ENCODE measurements around the gene TRIM34. TPM values are rescaled to one million over a fixed set of nuclear protein-coding genes. Genes with fewer than 3 reads are reported as not detected.

TRIM34 gene, protein sequence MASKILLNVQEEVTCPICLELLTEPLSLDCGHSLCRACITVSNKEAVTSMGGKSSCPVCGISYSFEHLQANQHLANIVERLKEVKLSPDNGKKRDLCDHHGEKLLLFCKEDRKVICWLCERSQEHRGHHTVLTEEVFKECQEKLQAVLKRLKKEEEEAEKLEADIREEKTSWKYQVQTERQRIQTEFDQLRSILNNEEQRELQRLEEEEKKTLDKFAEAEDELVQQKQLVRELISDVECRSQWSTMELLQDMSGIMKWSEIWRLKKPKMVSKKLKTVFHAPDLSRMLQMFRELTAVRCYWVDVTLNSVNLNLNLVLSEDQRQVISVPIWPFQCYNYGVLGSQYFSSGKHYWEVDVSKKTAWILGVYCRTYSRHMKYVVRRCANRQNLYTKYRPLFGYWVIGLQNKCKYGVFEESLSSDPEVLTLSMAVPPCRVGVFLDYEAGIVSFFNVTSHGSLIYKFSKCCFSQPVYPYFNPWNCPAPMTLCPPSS
- 11.3 and 13.1 TPM in 2 replicates for total RNA-seq

GRCh38 chr11:5624489-5625279, at the start of gene TRIM34:
Gene TRIM34, plus strand, starts transcription at chr11:5625001. Its CDS starts 7,331 bp downstream, at chr11:5632332.

GRCh38 chr11:5580577-5580976, 44.2 kb upstream of the TRIM34 start, which contains the start of gene OR52B6:
Gene OR52B6, plus strand, starts transcription at chr11:5580877. Its CDS starts 0 bp downstream, at chr11:5580877.

GRCh38 chr11:5596607-5597201, 28.1 kb upstream of the TRIM34 start, which contains the start of gene TRIM6:
Gene TRIM6, plus strand, starts transcription at chr11:5596637. Its CDS starts 261 bp downstream, at chr11:5596898.

DNA sequence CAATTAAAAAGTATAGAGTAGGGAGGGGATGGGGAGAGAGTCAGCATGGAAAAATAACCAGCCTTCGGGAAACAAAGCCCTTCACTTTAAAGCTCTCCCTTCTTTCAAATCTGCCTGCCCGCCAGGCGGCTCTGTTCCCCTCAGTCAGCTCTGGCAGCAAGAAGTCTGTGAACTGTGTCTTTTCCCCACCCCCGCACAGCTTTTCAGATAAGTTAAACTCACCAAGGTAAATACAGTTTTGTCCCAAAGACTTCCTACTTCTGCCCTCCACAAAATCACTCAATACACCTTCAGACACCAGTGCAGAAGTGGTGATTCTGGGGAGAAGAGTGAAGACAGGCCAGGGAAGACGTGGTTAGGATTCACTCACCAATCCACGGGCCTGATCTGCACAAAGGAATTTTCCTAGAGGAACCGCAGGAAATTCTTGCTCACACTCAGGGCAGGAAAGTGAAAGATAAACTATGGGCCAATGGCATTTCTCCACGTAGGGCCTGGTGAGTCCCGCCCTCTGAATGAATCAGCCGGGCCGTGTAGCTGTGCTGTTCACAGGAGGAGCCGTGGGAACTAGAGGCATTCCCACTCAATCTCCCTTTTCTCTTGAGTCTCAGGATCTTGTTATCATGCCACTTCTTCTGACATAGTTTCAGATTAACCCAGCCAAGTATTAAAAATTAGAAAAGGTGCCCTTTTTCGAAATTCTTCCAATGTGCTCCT, 60.0 kb downstream of the TRIM34 start, which contains the start of gene TRIM5:
TRIM5 (minus strand) TSS at position 429 of the 717 bp plus-strand sequence. CDS start 4,897 bp downstream, outside the sequence.

DNA sequence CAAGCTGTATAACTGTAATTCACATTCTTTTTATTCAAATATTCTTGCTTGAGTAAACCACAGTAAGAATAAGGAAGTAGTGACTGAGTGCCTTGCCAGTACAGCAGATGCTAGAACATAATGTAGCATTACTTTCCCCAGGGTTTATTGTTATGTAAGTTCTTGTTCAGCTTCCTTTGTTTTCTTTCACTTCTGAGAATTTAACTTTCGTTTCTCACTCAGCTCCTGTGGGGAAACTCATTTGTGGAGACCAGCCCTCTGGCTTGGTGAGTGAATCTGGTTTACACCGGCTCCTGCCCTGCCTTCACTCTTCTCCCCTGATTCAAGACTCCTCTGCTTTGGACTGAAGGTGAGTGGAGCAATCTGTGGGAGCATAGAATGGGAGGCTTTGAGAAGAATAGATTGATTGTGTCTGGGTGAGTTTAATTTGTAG, 64.8 kb downstream of the TRIM34 start, which contains the start of gene TRIM22:
TRIM22 (plus strand) TSS at position 240 of the 433 bp plus-strand sequence. CDS start 6,443 bp downstream, outside the sequence.

Other genes with a start within 250 kb of the TRIM34 start
- not detected in 2 replicates for gene OR51M1, start 241.2 kb upstream of the TRIM34 start, total RNA-seq
- not detected in 2 replicates for gene OR51Q1, start 202.9 kb upstream of the TRIM34 start, total RNA-seq
- gene OR51I1, start 183.5 kb upstream of the TRIM34 start, total RNA-seq = not detected in 2 replicates
- gene OR51I2, start 175.7 kb upstream of the TRIM34 start, total RNA-seq = not detected in 2 replicates
- not detected in 2 replicates for gene OR52D1, start 136.3 kb upstream of the TRIM34 start, total RNA-seq
- gene UBQLN3, start 115.0 kb upstream of the TRIM34 start, total RNA-seq = not detected in 2 replicates
- under 0.01 and 0.10 TPM in 2 replicates for gene UBQLNL, start 108.3 kb upstream of the TRIM34 start, total RNA-seq
- gene OR52H1, start 76.5 kb upstream of the TRIM34 start, total RNA-seq = 0.65 TPM in 1 of 2 replicates, not detected in the other
- not detected in 2 replicates for gene OR52B6, start 44.1 kb upstream of the TRIM34 start, total RNA-seq
- gene TRIM6, start 28.4 kb upstream of the TRIM34 start, total RNA-seq = 2.1 and 2.3 TPM in 2 replicates
- 81.9 and 89.2 TPM in 2 replicates for gene TRIM5, start 60.1 kb downstream of the TRIM34 start, total RNA-seq
- gene TRIM22, start 64.8 kb downstream of the TRIM34 start, total RNA-seq = 112 and 131 TPM in 2 replicates
- not detected in 2 replicates for gene OR56B1, start 111.4 kb downstream of the TRIM34 start, total RNA-seq
- not detected in 2 replicates for gene OR52N4, start 129.2 kb downstream of the TRIM34 start, total RNA-seq
- gene OR52N5, start 158.4 kb downstream of the TRIM34 start, total RNA-seq = not detected in 2 replicates
- gene OR52N1, start 166.3 kb downstream of the TRIM34 start, total RNA-seq = not detected in 2 replicates
- not detected in 2 replicates for gene OR52N2, start 183.9 kb downstream of the TRIM34 start, total RNA-seq
- not detected in 2 replicates for gene OR52E6, start 216.9 kb downstream of the TRIM34 start, total RNA-seq
- not detected in 2 replicates for gene OR52E8, start 232.7 kb downstream of the TRIM34 start, total RNA-seq